ENCODE results near the gene CPLX3. TPM values are rescaled to one million over a fixed set of nuclear protein-coding genes. Genes with fewer than 3 reads are reported as not detected.

The CPLX3 gene
- total and polyA plus RNA-seq, 12 donors: 0.11 to 24.1 (median 0.94) TPM; not detected in 2

- H3K27me3 ChIP-seq: no peaks in the 10 kb centered on the region
- H3K36me3 ChIP-seq (replicated peaks in 1 of 2): peaks cover 0 to 5% of the 10 kb centered on the region in 2 donors
- intact Hi-C loops (cut with DNase I): no loop called here
- peaks cover 46 to 68% of the 10 kb centered on the region in 2 donors for H3K4me1 ChIP-seq (replicated peaks in 1 of 2)
- WGBS, 4 donors: 8 to 15% (median 10%) methylated on average over 6 of the region's 6 CpGs
- no peak for DNase-seq
- no peaks in the 10 kb centered on the region for H3K9me3 ChIP-seq (replicated peaks in 1 of 3)
- peak overlapping the region; percentile 19 to 98 (median 73) for H3K27ac ChIP-seq
- H3K4me3 ChIP-seq: peak overlapping the region in 1 of 4 donors; percentile 22
- TF ChIP-seq POLR2A (IDR thresholded peaks at IDR 0.05) (no peak), CTCF (IDR thresholded peaks at IDR 0.05) (no peak)
These were observed 44.2 kb downstream of the CPLX3 start for GRCh38 chr15:74870436-74871215.

GRCh38 chr15:74872702-74873035, 46.2 kb downstream of the CPLX3 start:
- Histone ChIP-seq H3K9me3 (replicated peaks in 1 of 3) (no peaks in the 10 kb centered on the region), H3K36me3 (replicated peaks in 1 of 2) (peaks cover 0 to 5% of the 10 kb centered on the region in 2 donors), H3K27me3 (no peaks in the 10 kb centered on the region), H3K4me1 (replicated peaks in 1 of 2) (peaks cover 39 to 52% of the 10 kb centered on the region in 2 donors), H3K4me3 (peak overlapping the region; percentile 28 to 92 (median 80)), H3K27ac (peak overlapping the region; percentile 76 to 98 (median 88))
- WGBS, 4 donors: 0 to 1% (median 0%) methylated on average over 9 to 11 of the region's 11 CpGs
- DNase-seq: no peak
- TF ChIP-seq POLR2A (IDR thresholded peaks at IDR 0.05) (no peak), CTCF (IDR thresholded peaks at IDR 0.05) (peak in 1 of 6 experiments; percentile 3)
- intact Hi-C loops (cut with DNase I): no loop called here

GRCh38 chr15:74873036-74873755, 46.8 kb downstream of the CPLX3 start, which contains the start of gene SCAMP2:
Gene SCAMP2, minus strand, starts transcription at chr15:74873365. Its CDS starts 110 bp downstream, at chr15:74873255.
- TF ChIP-seq POLR2A (IDR thresholded peaks at IDR 0.05) (peak; percentile 65 to 76), CTCF (IDR thresholded peaks at IDR 0.05) (no peak)
- peak within 1 kb of the TSS; percentile 28 to 92 (median 80) for H3K4me3 ChIP-seq
- H3K9me3 ChIP-seq (replicated peaks in 1 of 3): no peaks in the 10 kb centered on the region
- peaks cover 0 to 5% of the 10 kb centered on the region in 2 donors for H3K36me3 ChIP-seq (replicated peaks in 1 of 2)
- peak; percentile 93 to 97 (median 96) for DNase-seq
- intact Hi-C loops (cut with DNase I): no loop called here
- H3K27me3 ChIP-seq: no peaks in the 10 kb centered on the region
- peak within 1 kb of the TSS; percentile 76 to 98 (median 88) for H3K27ac ChIP-seq
- peaks cover 38 to 47% of the 10 kb centered on the region in 2 donors for H3K4me1 ChIP-seq (replicated peaks in 1 of 2)
- WGBS, 4 donors: 0 to 1% (median 1%) methylated on average over 10 to 49 of the region's 52 CpGs

- H3K4me3 ChIP-seq: peak overlapping the region in 2 of 4 donors; percentile 80
- peak overlapping the region in 4 of 5 donors; percentile 88 to 98 (median 90) for H3K27ac ChIP-seq
- no peaks in the 10 kb centered on the region for H3K36me3 ChIP-seq (replicated peaks in 1 of 2)
- H3K4me1 ChIP-seq (replicated peaks in 1 of 2): peaks cover 31 to 40% of the 10 kb centered on the region in 2 donors
- DNase-seq: peak in 4 of 7 donors; percentile 36 to 70 (median 43)
- intact Hi-C loops (cut with DNase I): no loop called here
- TF ChIP-seq POLR2A (IDR thresholded peaks at IDR 0.05): no peak
- TF ChIP-seq CTCF (IDR thresholded peaks at IDR 0.05): peak in 3 of 6 experiments; percentile 5 to 12 (median 12)
- 29 to 74% (median 35%) methylated on average over 3 to 16 of the region's 16 CpGs for WGBS, 4 donors
- H3K9me3 ChIP-seq (replicated peaks in 1 of 3): no peaks in the 10 kb centered on the region
- no peaks in the 10 kb centered on the region for H3K27me3 ChIP-seq
These were observed 47.5 kb downstream of the CPLX3 start for GRCh38 chr15:74873756-74874424.
